ENCODE data around the gene LRP2. TPM values are rescaled to one million over a fixed set of nuclear protein-coding genes. Genes with fewer than 3 reads are reported as not detected.

LRP2 gene
- total and polyA plus RNA-seq, 2 donors from 2014 or later = 44.7 to 85.4 TPM

DNA sequence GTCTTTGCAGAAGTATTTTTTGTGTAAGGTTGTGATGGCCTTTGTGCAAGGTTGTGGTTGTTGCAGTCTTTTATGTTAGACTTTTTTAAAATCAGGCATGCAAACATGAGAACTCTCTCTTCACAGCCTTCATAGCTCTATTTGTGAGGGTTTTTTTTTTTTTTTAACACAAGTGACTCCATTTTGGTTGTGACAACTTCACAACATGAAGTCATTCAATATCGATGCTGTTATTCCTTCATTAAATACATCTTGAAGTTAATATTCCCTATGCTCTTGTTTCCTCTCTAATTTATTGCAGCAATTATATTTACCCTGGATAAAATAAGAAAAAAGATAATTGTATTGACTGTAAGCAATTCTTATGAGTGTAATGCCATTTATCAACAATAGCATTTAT, 257.5 kb downstream of the LRP2 start:
- Histone ChIP-seq H3K27me3 (ENCODE audit: control insufficient read depth, insufficient read depth, low read length) (no peaks in the 10 kb centered on the region), H3K4me1 (ENCODE audit: control insufficient read depth in 2 of 3, insufficient read depth in 2 of 3, low read depth in 1 of 3, low read length in 3 of 3) (peaks cover 0 to under 1% (median 0%) of the 10 kb centered on the region in 3 donors), H3K9ac (ENCODE audit: low read length in 3 of 3) (no peak overlapping the region), H3K9me3 (ENCODE audit: control insufficient read depth in 2 of 3, insufficient read depth in 1 of 3, low read length in 3 of 3) (no peaks in the 10 kb centered on the region), H3K27ac (ENCODE audit: low read depth in 2 of 2, low read length in 2 of 2) (no peak overlapping the region), H3K4me3 (ENCODE audit: low read length in 3 of 3) (no peak overlapping the region), H3K36me3 (ENCODE audit: control insufficient read depth in 2 of 3, insufficient read depth in 3 of 3, low read length in 3 of 3) (no peaks in the 10 kb centered on the region)
- TF ChIP-seq, protein P1, sequence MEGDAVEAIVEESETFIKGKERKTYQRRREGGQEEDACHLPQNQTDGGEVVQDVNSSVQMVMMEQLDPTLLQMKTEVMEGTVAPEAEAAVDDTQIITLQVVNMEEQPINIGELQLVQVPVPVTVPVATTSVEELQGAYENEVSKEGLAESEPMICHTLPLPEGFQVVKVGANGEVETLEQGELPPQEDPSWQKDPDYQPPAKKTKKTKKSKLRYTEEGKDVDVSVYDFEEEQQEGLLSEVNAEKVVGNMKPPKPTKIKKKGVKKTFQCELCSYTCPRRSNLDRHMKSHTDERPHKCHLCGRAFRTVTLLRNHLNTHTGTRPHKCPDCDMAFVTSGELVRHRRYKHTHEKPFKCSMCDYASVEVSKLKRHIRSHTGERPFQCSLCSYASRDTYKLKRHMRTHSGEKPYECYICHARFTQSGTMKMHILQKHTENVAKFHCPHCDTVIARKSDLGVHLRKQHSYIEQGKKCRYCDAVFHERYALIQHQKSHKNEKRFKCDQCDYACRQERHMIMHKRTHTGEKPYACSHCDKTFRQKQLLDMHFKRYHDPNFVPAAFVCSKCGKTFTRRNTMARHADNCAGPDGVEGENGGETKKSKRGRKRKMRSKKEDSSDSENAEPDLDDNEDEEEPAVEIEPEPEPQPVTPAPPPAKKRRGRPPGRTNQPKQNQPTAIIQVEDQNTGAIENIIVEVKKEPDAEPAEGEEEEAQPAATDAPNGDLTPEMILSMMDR (IDR thresholded peaks at IDR 0.05; ENCODE audit: borderline replicate concordance, extremely low read depth, insufficient read depth) = no peak
- no peak for FAIRE-seq
- DNase-seq = no peak
- intact Hi-C loops (cut with DNase I) = no loop called here

DNA sequence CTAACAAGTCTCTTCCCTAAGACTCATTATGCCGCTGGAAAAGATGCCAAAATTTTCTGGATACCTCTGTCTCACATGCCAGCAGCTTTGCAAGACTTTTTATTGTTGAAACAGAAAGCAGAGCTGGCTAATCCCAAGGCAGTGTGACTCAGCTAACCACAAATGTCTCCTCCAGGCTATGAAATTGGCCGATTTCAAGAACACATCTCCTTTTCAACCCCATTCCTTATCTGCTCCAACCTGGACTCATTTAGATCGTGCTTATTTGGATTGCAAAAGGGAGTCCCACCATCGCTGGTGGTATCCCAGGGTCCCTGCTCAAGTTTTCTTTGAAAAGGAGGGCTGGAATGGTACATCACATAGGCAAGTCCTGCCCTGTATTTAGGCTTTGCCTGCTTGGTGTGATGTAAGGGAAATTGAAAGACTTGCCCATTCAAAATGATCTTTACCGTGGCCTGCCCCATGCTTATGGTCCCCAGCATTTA, 266.7 kb downstream of the LRP2 start:
- no peaks in the 10 kb centered on the region for H3K27me3 ChIP-seq (ENCODE audit: control insufficient read depth, insufficient read depth, low read length)
- TF ChIP-seq, protein P1 (IDR thresholded peaks at IDR 0.05; ENCODE audit: borderline replicate concordance, extremely low read depth, insufficient read depth) = no peak
- no peak overlapping the region for H3K4me3 ChIP-seq (ENCODE audit: low read length in 3 of 3)
- no peaks in the 10 kb centered on the region for H3K36me3 ChIP-seq (ENCODE audit: control insufficient read depth in 2 of 3, insufficient read depth in 3 of 3, low read length in 3 of 3)
- H3K27ac ChIP-seq (ENCODE audit: low read depth in 2 of 2, low read length in 2 of 2) = no peak overlapping the region
- H3K9me3 ChIP-seq (ENCODE audit: control insufficient read depth in 2 of 3, insufficient read depth in 1 of 3, low read length in 3 of 3) = no peaks in the 10 kb centered on the region
- H3K4me1 ChIP-seq (ENCODE audit: control insufficient read depth in 2 of 3, insufficient read depth in 2 of 3, low read depth in 1 of 3, low read length in 3 of 3) = no peaks in the 10 kb centered on the region
- no peak overlapping the region for H3K9ac ChIP-seq (ENCODE audit: low read length in 3 of 3)
- FAIRE-seq (no peak), DNase-seq (no peak)
- intact Hi-C loops (cut with DNase I) = no loop called here

DNA sequence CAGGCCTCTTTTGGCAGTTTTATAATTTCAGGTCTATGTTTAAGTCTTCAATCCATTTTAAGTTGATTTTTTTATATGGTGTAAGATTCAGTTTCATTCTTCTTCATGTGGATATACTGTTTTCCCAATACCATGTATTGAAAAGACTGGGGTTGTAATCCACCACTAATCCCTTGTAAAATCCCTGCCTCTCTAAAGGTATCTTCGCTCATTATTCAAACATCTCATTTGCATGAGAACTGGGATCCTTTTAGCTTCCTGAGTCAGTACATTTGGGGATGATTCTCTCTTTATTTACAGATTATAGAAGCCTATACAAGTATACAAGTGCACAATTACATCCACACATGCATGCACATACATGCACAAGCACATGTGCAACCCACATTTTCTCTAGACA, 267.7 kb downstream of the LRP2 start:
- Histone ChIP-seq H3K9me3 (ENCODE audit: control insufficient read depth in 2 of 3, insufficient read depth in 1 of 3, low read length in 3 of 3) (no peaks in the 10 kb centered on the region), H3K9ac (ENCODE audit: low read length in 3 of 3) (no peak overlapping the region), H3K4me3 (ENCODE audit: low read length in 3 of 3) (no peak overlapping the region), H3K27ac (ENCODE audit: low read depth in 2 of 2, low read length in 2 of 2) (no peak overlapping the region), H3K36me3 (ENCODE audit: control insufficient read depth in 2 of 3, insufficient read depth in 3 of 3, low read length in 3 of 3) (no peaks in the 10 kb centered on the region), H3K27me3 (ENCODE audit: control insufficient read depth, insufficient read depth, low read length) (no peaks in the 10 kb centered on the region), H3K4me1 (ENCODE audit: control insufficient read depth in 2 of 3, insufficient read depth in 2 of 3, low read depth in 1 of 3, low read length in 3 of 3) (no peaks in the 10 kb centered on the region)
- DNase-seq = no peak
- no peak for FAIRE-seq
- TF ChIP-seq, protein P1 (IDR thresholded peaks at IDR 0.05; ENCODE audit: borderline replicate concordance, extremely low read depth, insufficient read depth) = no peak
- intact Hi-C loops (cut with DNase I) = no loop called here

GRCh38 chr2:169093535-169093934, 268.8 kb downstream of the LRP2 start:
- H3K27me3 ChIP-seq (ENCODE audit: control insufficient read depth, insufficient read depth, low read length) = no peaks in the 10 kb centered on the region

More at GRCh38 chr2:169093535-169093934, 268.8 kb downstream of the LRP2 start:
- H3K27ac ChIP-seq (ENCODE audit: low read depth in 2 of 2, low read length in 2 of 2) = no peak overlapping the region
- no peaks in the 10 kb centered on the region for H3K9me3 ChIP-seq (ENCODE audit: control insufficient read depth in 2 of 3, insufficient read depth in 1 of 3, low read length in 3 of 3)
- intact Hi-C loops (cut with DNase I) = no loop called here
- no peak overlapping the region for H3K4me3 ChIP-seq (ENCODE audit: low read length in 3 of 3)
- TF ChIP-seq, protein P1 (IDR thresholded peaks at IDR 0.05; ENCODE audit: borderline replicate concordance, extremely low read depth, insufficient read depth) = no peak
- H3K9ac ChIP-seq (ENCODE audit: low read length in 3 of 3) = no peak overlapping the region
- H3K4me1 ChIP-seq (ENCODE audit: control insufficient read depth in 2 of 3, insufficient read depth in 2 of 3, low read depth in 1 of 3, low read length in 3 of 3) = no peaks in the 10 kb centered on the region
- FAIRE-seq (no peak), DNase-seq (no peak)
- no peaks in the 10 kb centered on the region for H3K36me3 ChIP-seq (ENCODE audit: control insufficient read depth in 2 of 3, insufficient read depth in 3 of 3, low read length in 3 of 3)
